ENCODE measurements around the gene MAPRE3. TPM values are rescaled to one million over a fixed set of nuclear protein-coding genes. Genes with fewer than 3 reads are reported as not detected.
A peak's percentile ranks its signal among the peaks of the same experiment; 100 is the strongest.

Gene MAPRE3
- total RNA-seq, 1 experiment from 2014 or later: 4.9 TPM

- no peaks in the 10 kb centered on the region for H3K27me3 ChIP-seq (replicated peaks; ENCODE audit: control insufficient read depth, insufficient read depth, low read length)
- no peak overlapping the region for H3K4me3 ChIP-seq (ENCODE audit: low read depth, low read length)
- ChIA-PET POLR2A (no interaction called here), CTCF (interaction anchor here (1.0 to 1.1 kb wide), 3 partner anchors 9 to 180 kb away, joined by 3 to 4 read pairs (median 3); no protein-coding TSS in a partner anchor)
- DNase-seq: peak in 1 of 2 experiments; percentile 3
- TF ChIP-seq CTCF (IDR thresholded peaks at IDR 0.05; ENCODE audit: insufficient read depth in 1 of 2, low read depth in 1 of 2, low read length in 1 of 2, severe bottlenecking in 1 of 2, unreplicated experiment in 1 of 2): no peak
- peaks cover 10% of the 10 kb centered on the region for H3K36me3 Mint-ChIP-seq (ENCODE audit: insufficient read depth, unreplicated experiment)
- no peaks in the 10 kb centered on the region for H3K36me3 ChIP-seq (ENCODE audit: control insufficient read depth, insufficient read depth, low read length)
- H3K9me3 ChIP-seq: no peaks in the 10 kb centered on the region
- no TSS peak for BruUV-seq (replicated peaks)
- peaks cover 22% of the 10 kb centered on the region for H3K4me1 ChIP-seq
- peaks cover 10% of the 10 kb centered on the region for H3K4me1 Mint-ChIP-seq (ENCODE audit: low read depth, unreplicated experiment)
- no peak overlapping the region for H3K27ac Mint-ChIP-seq (ENCODE audit: unreplicated experiment)
- H3K27me3 Mint-ChIP-seq (ENCODE audit: insufficient read depth, unreplicated experiment): no peaks in the 10 kb centered on the region
- intact Hi-C loops (cut with micrococcal nuclease; ENCODE audit: unreplicated experiment): no loop called here
- H3K9me3 Mint-ChIP-seq (ENCODE audit: unreplicated experiment): no peaks in the 10 kb centered on the region
- H3K4me3 Mint-ChIP-seq (ENCODE audit: unreplicated experiment): no peak overlapping the region
Observed at GRCh38 chr2:27025861-27026851, 55.7 kb downstream of the MAPRE3 start.

GRCh38 chr2:27027211-27027651, 56.8 kb downstream of the MAPRE3 start:
- Mint-ChIP-seq H3K36me3 (ENCODE audit: insufficient read depth, unreplicated experiment) (peaks cover 5% of the 10 kb centered on the region), H3K4me1 (ENCODE audit: low read depth, unreplicated experiment) (no peaks in the 10 kb centered on the region), H3K27me3 (ENCODE audit: insufficient read depth, unreplicated experiment) (no peaks in the 10 kb centered on the region), H3K4me3 (ENCODE audit: unreplicated experiment) (no peak overlapping the region), H3K9me3 (ENCODE audit: unreplicated experiment) (no peaks in the 10 kb centered on the region), H3K27ac (ENCODE audit: unreplicated experiment) (no peak overlapping the region)
- no peak overlapping the region for H3K4me3 ChIP-seq (ENCODE audit: low read depth, low read length)
- no peak for TF ChIP-seq CTCF (IDR thresholded peaks at IDR 0.05; ENCODE audit: insufficient read depth in 1 of 2, low read depth in 1 of 2, low read length in 1 of 2, severe bottlenecking in 1 of 2, unreplicated experiment in 1 of 2)
- no TSS peak for BruUV-seq (replicated peaks)
- intact Hi-C loops (cut with micrococcal nuclease; ENCODE audit: unreplicated experiment): no loop called here
- CTCF ChIA-PET: no interaction called here
- no peaks in the 10 kb centered on the region for H3K9me3 ChIP-seq
- DNase-seq: no peak
- no peaks in the 10 kb centered on the region for H3K36me3 ChIP-seq (ENCODE audit: control insufficient read depth, insufficient read depth, low read length)
- H3K4me1 ChIP-seq: peaks cover 13% of the 10 kb centered on the region
- POLR2A ChIA-PET: no interaction called here
- H3K27me3 ChIP-seq (replicated peaks; ENCODE audit: control insufficient read depth, insufficient read depth, low read length): no peaks in the 10 kb centered on the region

- ChIA-PET POLR2A (interaction anchor here (0.5 kb wide), 1 partner anchor 35 kb away, joined by 4 read pairs; no protein-coding TSS in a partner anchor), CTCF (no interaction called here)
- intact Hi-C loops (cut with micrococcal nuclease; ENCODE audit: unreplicated experiment): no loop called here
- H3K9me3 ChIP-seq: no peaks in the 10 kb centered on the region
- Mint-ChIP-seq H3K4me3 (ENCODE audit: unreplicated experiment) (no peak overlapping the region), H3K4me1 (ENCODE audit: low read depth, unreplicated experiment) (peaks cover 3% of the 10 kb centered on the region), H3K27me3 (ENCODE audit: insufficient read depth, unreplicated experiment) (no peaks in the 10 kb centered on the region), H3K27ac (ENCODE audit: unreplicated experiment) (no peak overlapping the region), H3K9me3 (ENCODE audit: unreplicated experiment) (no peaks in the 10 kb centered on the region), H3K36me3 (ENCODE audit: insufficient read depth, unreplicated experiment) (peaks cover 14% of the 10 kb centered on the region)
- H3K27me3 ChIP-seq (replicated peaks; ENCODE audit: control insufficient read depth, insufficient read depth, low read length): no peaks in the 10 kb centered on the region
- BruUV-seq (replicated peaks): no TSS peak
- no peak for DNase-seq
- H3K4me1 ChIP-seq: peaks cover 16% of the 10 kb centered on the region
- H3K36me3 ChIP-seq (ENCODE audit: control insufficient read depth, insufficient read depth, low read length): no peaks in the 10 kb centered on the region
- no peak overlapping the region for H3K4me3 ChIP-seq (ENCODE audit: low read depth, low read length)
- TF ChIP-seq CTCF (IDR thresholded peaks at IDR 0.05; ENCODE audit: insufficient read depth in 1 of 2, low read depth in 1 of 2, low read length in 1 of 2, severe bottlenecking in 1 of 2, unreplicated experiment in 1 of 2): no peak
Observed at GRCh38 chr2:27029051-27029450, 58.6 kb downstream of the MAPRE3 start.

All from Caco-2 (cell line).